HG03103 (cell line): Measurements from ENCODE around the gene OPN1MW.
"Not testable (repeated sequence)": the region's sequence is repeated elsewhere in the genome, so short reads cannot be mapped to it uniquely, and the experiment has no call there.

Source experiments
- ATAC-seq: cut with Tn5 transposase; IDR thresholded peaks from one replicate; pipeline ENCODE4 v1.9.1; 2021; ENCODE audit warnings: low read depth; ENCODE audit not compliant: unreplicated experiment

OPN1MW gene

GRCh38 chrX:154182296-154182695, at the start of gene OPN1MW:
TSS of gene OPN1MW (plus strand) at chrX:154182596. CDS start at chrX:154182678, 82 bp downstream.
- not testable (repeated sequence) for ATAC-seq

GRCh38 chrX:154135458-154136229, 46.8 kb upstream of the OPN1MW start:
- no peak for ATAC-seq

- no peak for ATAC-seq
Observed at GRCh38 chrX:154136627-154137161, 45.7 kb upstream of the OPN1MW start.

- ATAC-seq, result no peak
Observed at GRCh38 chrX:154138857-154139256, 43.5 kb upstream of the OPN1MW start.

- no peak for ATAC-seq
Observed at GRCh38 chrX:154140206-154140605, 42.2 kb upstream of the OPN1MW start.

- no peak for ATAC-seq
Observed at GRCh38 chrX:154140742-154141141, 41.7 kb upstream of the OPN1MW start.

GRCh38 chrX:154142386-154142785, 40.0 kb upstream of the OPN1MW start:
- no peak for ATAC-seq

- ATAC-seq, result no peak
Observed at GRCh38 chrX:154142950-154143745, 39.2 kb upstream of the OPN1MW start.

- ATAC-seq, result not testable (repeated sequence)
Observed at GRCh38 chrX:154144010-154144409, 38.4 kb upstream of the OPN1MW start, which contains the start of gene OPN1LW. TSS of gene OPN1LW (plus strand) at chrX:154144243. CDS start at chrX:154144284, 41 bp downstream.

- not testable (repeated sequence) for ATAC-seq
Observed at GRCh38 chrX:154151030-154151429, 31.4 kb upstream of the OPN1MW start.

- ATAC-seq, result not testable (repeated sequence)
Observed at GRCh38 chrX:154156221-154156620, 26.2 kb upstream of the OPN1MW start.

GRCh38 chrX:154157207-154157606, 25.2 kb upstream of the OPN1MW start:
- not testable (repeated sequence) for ATAC-seq

- not testable (repeated sequence) for ATAC-seq
Observed at GRCh38 chrX:154159345-154159744, 23.1 kb upstream of the OPN1MW start.

GRCh38 chrX:154164902-154165301, 17.5 kb upstream of the OPN1MW start:
- not testable (repeated sequence) for ATAC-seq

- not testable (repeated sequence) for ATAC-seq
Observed at GRCh38 chrX:154168384-154168783, 14.0 kb upstream of the OPN1MW start.

- ATAC-seq, result peak; percentile 83
Observed at GRCh38 chrX:154172535-154172943, 9.9 kb upstream of the OPN1MW start.

GRCh38 chrX:154174356-154174755, 8.0 kb upstream of the OPN1MW start:
- ATAC-seq, result not testable (repeated sequence)

GRCh38 chrX:154183794-154184193, 1.4 kb downstream of the OPN1MW start:
- not testable (repeated sequence) for ATAC-seq

GRCh38 chrX:154192846-154193245, 10.4 kb downstream of the OPN1MW start:
- ATAC-seq, result not testable (repeated sequence)

GRCh38 chrX:154194316-154194715, 11.9 kb downstream of the OPN1MW start:
- ATAC-seq, result not testable (repeated sequence)

GRCh38 chrX:154196466-154196865, 14.1 kb downstream of the OPN1MW start:
- ATAC-seq, result not testable (repeated sequence)
